IMR-90 (cell line): ENCODE measurements around the gene GRID1. TPM values are rescaled to one million over a fixed set of nuclear protein-coding genes. Genes with fewer than 3 reads are reported as not detected.

Source experiments
- ATAC-seq: fragments of 200-7000 bp; cut with Tn5 transposase; 2 replicates; pipeline ENCODE4 v1.9.1; 2020; ENCODE audit warnings: low read depth, mild to moderate bottlenecking, moderate library complexity
- BruUV-seq: library from RNA; stranded (reverse); fragments of 400-500 nt; replicated peaks from 2 replicates; lab custom pipeline; 2021; lab: Mats Ljungman, UMichigan
- CTCF ChIA-PET: fragments of 300-600 bp; formaldehyde crosslinking; extraction: SDS; loops from one replicate; lab custom pipeline; 2021; ENCODE audit warnings: antibody characterized with exemption; lab: Yijun Ruan, JAX
- POLR2A ChIA-PET: fragments of 300-600 bp; sonication (Branson Sonifier 250); formaldehyde crosslinking; loops from one replicate; lab custom pipeline; 2022; ENCODE audit warnings: antibody characterized with exemption; ENCODE audit not compliant: unreplicated experiment; lab: Charles Lee
- DNase-seq: peaks from one replicate; pipeline ENCODE4 v3.0.0; 2013
- H2AFZ ChIP-seq: replicated peaks from 2 replicates; pipeline ENCODE3; 2013; ENCODE audit warnings: low read length, mild to moderate bottlenecking; ENCODE audit not compliant: poor library complexity
- H2AK5ac ChIP-seq: 2 replicates; pipeline ENCODE4 v1.6.1; 2013; ENCODE audit warnings: low read depth, low read length, inconsistent platforms
- H2AK9ac ChIP-seq: replicated peaks from 2 replicates; pipeline ENCODE3; 2013; ENCODE audit warnings: mild to moderate bottlenecking, low read depth, low read length, moderate library complexity; ENCODE audit not compliant: poor library complexity
- H2BK120ac ChIP-seq: 2 replicates; pipeline ENCODE4 v1.6.1; 2013; ENCODE audit warnings: low read depth, low read length, inconsistent platforms
- H2BK15ac ChIP-seq: 3 replicates; pipeline ENCODE4 v1.6.1; 2013; ENCODE audit warnings: low read depth, low read length, inconsistent platforms
- H2BK20ac ChIP-seq: 2 replicates; pipeline ENCODE4 v1.6.1; 2013; ENCODE audit warnings: low read depth, mild to moderate bottlenecking, inconsistent platforms, low read length, moderate library complexity
- H2BK5ac ChIP-seq: 2 replicates; pipeline ENCODE4 v1.6.1; 2013; ENCODE audit warnings: mild to moderate bottlenecking, low read depth, low read length, inconsistent platforms; ENCODE audit not compliant: poor library complexity, severe bottlenecking
- H3K14ac ChIP-seq: replicated peaks from 2 replicates; pipeline ENCODE4 v1.6.1; 2013; ENCODE audit warnings: low read depth, low read length, inconsistent platforms
- H3K18ac ChIP-seq: 2 replicates; pipeline ENCODE4 v1.6.1; 2013; ENCODE audit warnings: low read depth, low read length, control low read depth
- H3K23ac ChIP-seq: 2 replicates; pipeline ENCODE4 v1.6.1; 2013; ENCODE audit warnings: low read depth, low read length, inconsistent platforms
- H3K27ac ChIP-seq: 2 replicates; pipeline ENCODE4 v1.5.1; 2013; ENCODE audit warnings: mild to moderate bottlenecking, control low read depth, low read length; ENCODE audit not compliant: insufficient read depth
- H3K27me3 ChIP-seq: 2 replicates; pipeline ENCODE4 v1.6.1; 2013; ENCODE audit warnings: low read length; ENCODE audit not compliant: control insufficient read depth, insufficient read depth
- H3K36me3 ChIP-seq: 2 replicates; pipeline ENCODE4 v1.6.1; 2013; ENCODE audit warnings: low read length, mixed read lengths; ENCODE audit not compliant: control insufficient read depth, insufficient read depth
- H3K4ac ChIP-seq: 2 replicates; pipeline ENCODE4 v1.6.1; 2013; ENCODE audit warnings: low read depth, low read length, inconsistent platforms
- H3K4me1 ChIP-seq: 2 replicates; pipeline ENCODE4 v1.6.1; 2013; ENCODE audit warnings: low read length, mixed read lengths; ENCODE audit not compliant: control insufficient read depth, insufficient read depth
- H3K4me2 ChIP-seq: 2 replicates; pipeline ENCODE4 v1.6.1; 2013; ENCODE audit warnings: low read depth, mild to moderate bottlenecking, control low read depth, low read length, moderate library complexity
- H3K4me3 ChIP-seq: 2 replicates; pipeline ENCODE4 v1.5.1; 2013; ENCODE audit warnings: low read depth, mild to moderate bottlenecking, control low read depth, low read length, moderate library complexity; ENCODE audit not compliant: insufficient read depth
- H3K56ac ChIP-seq: 2 replicates; pipeline ENCODE4 v1.6.1; 2013; ENCODE audit warnings: low read length, inconsistent platforms; ENCODE audit not compliant: insufficient read depth; ENCODE audit errors: extremely low read depth
- H3K79me1 ChIP-seq, 2 experiments: 2 replicates each; pipeline ENCODE4 v1.6.1; 2013; ENCODE audit warnings: low read length in 2 of 2, inconsistent platforms in 1 of 2, low read depth in 1 of 2
- H3K9ac ChIP-seq: 2 replicates; pipeline ENCODE4 v1.6.1; 2013; ENCODE audit warnings: low read depth, low read length, control low read depth
- H3K9me1 ChIP-seq: 2 replicates; pipeline ENCODE4 v1.6.1; 2013; ENCODE audit warnings: low read length, inconsistent platforms; ENCODE audit not compliant: insufficient read depth
- H3K9me3 ChIP-seq: 2 replicates; pipeline ENCODE4 v1.6.1; 2013; ENCODE audit warnings: low read length; ENCODE audit not compliant: control insufficient read depth, insufficient read depth
- H4K20me1 ChIP-seq: 2 replicates; pipeline ENCODE4 v1.6.1; 2013; ENCODE audit warnings: low read length, inconsistent platforms; ENCODE audit not compliant: insufficient read depth
- H4K5ac ChIP-seq: 2 replicates; pipeline ENCODE4 v1.6.1; 2013; ENCODE audit warnings: mild to moderate bottlenecking, low read depth, low read length, control low read depth
- H4K8ac ChIP-seq, 2 experiments: 2 replicates each; pipeline ENCODE4 v1.6.1; 2013; ENCODE audit warnings: low read depth in 2 of 2, low read length in 2 of 2, control low read depth in 1 of 2, inconsistent platforms in 1 of 2
- H4K91ac ChIP-seq: 2 replicates; pipeline ENCODE4 v1.6.1; 2013; ENCODE audit warnings: low read depth, low read length, inconsistent platforms; ENCODE audit not compliant: insufficient read depth
- MXI1 ChIP-seq: IDR thresholded peaks from 2 replicates; pipeline ENCODE4 v1.6.1; 2012; ENCODE audit warnings: low read depth, mild to moderate bottlenecking, low read length, moderate library complexity, borderline replicate concordance
- POLR2A ChIP-seq: IDR thresholded peaks from 2 replicates; pipeline ENCODE4 v1.6.1; 2012; ENCODE audit warnings: mild to moderate bottlenecking, low read depth, low read length
- RCOR1 ChIP-seq: IDR thresholded peaks from 2 replicates; pipeline ENCODE4 v1.6.1; 2012; ENCODE audit warnings: mild to moderate bottlenecking, low read length, improper control_type of control experiment; ENCODE audit not compliant: insufficient replicate concordance
- WGBS, 2 experiments: methylation state at CpG; one replicate each; pipeline versions ENCODE4 v1.1.5 to v1.1.7; 2013; ENCODE audit warnings: missing lambda C conversion rate in 2 of 2; ENCODE audit not compliant: insufficient read length in 1 of 2; ENCODE audit errors: extremely low coverage in 2 of 2; 5-methylcytosine and 5-hydroxymethylcytosine counted together
- dilution Hi-C: fragments of 300-500 bp; cut with HindIII; formaldehyde crosslinking; loops from one replicate; pipeline ENCODE4 v1.14.3; 2018; ENCODE audit warnings: low sequenced_read_pairs; ENCODE audit not compliant: unreplicated experiment
- in situ Hi-C: fragments of 300-500 bp; cut with MboI; formaldehyde crosslinking; loops from 3 replicates; pipeline ENCODE4 v1.14.3; 2019; ENCODE audit warnings: low sequenced_read_pairs, inconsistent platforms, mixed read lengths
- intact Hi-C: fragments of 100-400 bp; cut with micrococcal nuclease; formaldehyde crosslinking; loops from 2 replicates; pipeline ENCODE4 v1.10.0; 2022
- polyA plus RNA-seq, 3 experiments: library from polyadenylated mRNA; depleted of rRNA; stranded (reverse); fragments of >200 nt; gene quantifications; 2 replicates each; pipeline ENCODE4 v1.2.3, GENCODE V29; 2012; ENCODE audit warnings: low replicate concordance in 1 of 3
- total RNA-seq: library from RNA; depleted of rRNA; stranded (reverse); fragments of >200 nt; gene quantifications from 2 replicates; pipeline ENCODE4 v1.2.3, GENCODE V29; 2012

The GRID1 gene
- total and polyA plus RNA-seq, 2 of the 4 experiments (the other 2 are of a cell fraction): not detected

DNA sequence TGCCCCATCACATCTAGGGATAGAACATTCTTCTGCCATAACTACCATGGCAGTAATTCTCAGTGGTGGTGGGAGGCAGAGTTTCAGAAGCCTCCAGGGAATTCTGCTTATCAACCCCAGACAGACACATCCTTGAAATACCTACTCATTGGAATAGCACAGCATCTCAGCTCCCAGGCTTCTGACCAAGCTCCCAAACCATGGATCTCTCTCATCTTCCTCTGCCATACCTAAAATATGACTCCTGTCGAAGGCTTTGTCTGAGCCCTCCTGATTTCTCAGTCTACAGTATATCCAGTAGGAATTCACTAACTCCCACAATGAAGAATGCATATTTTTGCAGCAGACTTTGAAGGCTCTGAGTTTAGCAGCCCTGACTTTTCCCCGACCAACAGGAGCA, 687.5 kb downstream of the GRID1 start:
- H2BK120ac ChIP-seq: no peak overlapping the region
- no peak overlapping the region for H3K9ac ChIP-seq
- WGBS, 2 experiments: no CpG with 5 or more reads among the region's 2 CpGs
- H3K36me3 ChIP-seq: no peaks in the 10 kb centered on the region
- in situ Hi-C loops: no loop called here
- H3K9me1 ChIP-seq: no peaks in the 10 kb centered on the region
- H3K4me1 ChIP-seq: no peaks in the 10 kb centered on the region
- no peak overlapping the region for H4K5ac ChIP-seq
- H4K91ac ChIP-seq: no peak overlapping the region
- H2AK9ac ChIP-seq: no peak overlapping the region
- no peak overlapping the region for H3K4me2 ChIP-seq
- no peaks in the 10 kb centered on the region for H4K20me1 ChIP-seq
- POLR2A ChIA-PET: no interaction called here
- ATAC-seq: no peak
- H2BK15ac ChIP-seq: no peak overlapping the region
- H3K4ac ChIP-seq: no peak overlapping the region
- dilution Hi-C loops: no loop called here
- peaks cover 26% of the 10 kb centered on the region for H3K9me3 ChIP-seq
- H2BK5ac ChIP-seq: no peak overlapping the region
- no peak for TF ChIP-seq POLR2A
- TF ChIP-seq MXI1: no peak
- no peak for TF ChIP-seq RCOR1
- H3K27ac ChIP-seq: no peak overlapping the region
- DNase-seq: no peak
- H3K18ac ChIP-seq: no peak overlapping the region
- no TSS peak for BruUV-seq
- H2AFZ ChIP-seq: no peak overlapping the region
- H4K8ac ChIP-seq: no peak overlapping the region
- no peak overlapping the region for H3K4me3 ChIP-seq
- H3K23ac ChIP-seq: no peak overlapping the region
- intact Hi-C loops: no loop called here
- H3K14ac ChIP-seq: no peak overlapping the region
- no peak overlapping the region for H2BK20ac ChIP-seq
- CTCF ChIA-PET: no interaction called here
- no peaks in the 10 kb centered on the region for H3K79me1 ChIP-seq
- no peaks in the 10 kb centered on the region for H3K27me3 ChIP-seq
- H3K56ac ChIP-seq: no peak overlapping the region
- no peak overlapping the region for H2AK5ac ChIP-seq
